DND-41 (cell line): ENCODE measurements around the gene RGS19.

Experiments
- ATAC-seq: fragments of 200-7000 bp; cut with Tn5 transposase; 3 replicates; pipeline ENCODE4 v1.9.1; 2021; ENCODE audit warnings: low read depth; ENCODE audit not compliant: insufficient read depth
- DNase-seq: peaks from one replicate; pipeline ENCODE4 v3.0.0-alpha.2; 2020
- H2AFZ ChIP-seq: 2 replicates; pipeline ENCODE4 v1.6.0; 2012; ENCODE audit warnings: low read depth, low read length
- H3K27ac ChIP-seq: 2 replicates; pipeline ENCODE4 v1.5.1; 2012; ENCODE audit warnings: low read length, inconsistent platforms
- H3K27me3 ChIP-seq: fragments of 200-600 bp; sonication (generic); 2 replicates; pipeline ENCODE4 v1.6.0; 2012; ENCODE audit warnings: low read length, mild to moderate bottlenecking, inconsistent platforms; ENCODE audit not compliant: insufficient read depth, poor library complexity
- H3K36me3 ChIP-seq: 2 replicates; pipeline ENCODE4 v1.5.1; 2012; ENCODE audit warnings: low read length, inconsistent platforms; ENCODE audit not compliant: insufficient read depth
- H3K4me1 ChIP-seq: 2 replicates; pipeline ENCODE4 v1.5.1; 2012; ENCODE audit warnings: mild to moderate bottlenecking, low read length; ENCODE audit not compliant: insufficient read depth
- H3K4me2 ChIP-seq: 2 replicates; pipeline ENCODE4 v1.6.0; 2012; ENCODE audit warnings: mild to moderate bottlenecking, moderate library complexity, low read length, inconsistent platforms; ENCODE audit not compliant: insufficient read depth
- H3K4me3 ChIP-seq, 2 experiments: fragments of 200-600 bp in 1 of 2; shearing (Covaris generic) in 1 of 2; 2 replicates each; pipeline ENCODE4 v1.5.1; 2012 to 2016; ENCODE audit warnings: inconsistent platforms in 2 of 2, low read length in 2 of 2, mild to moderate bottlenecking in 2 of 2, low read depth in 1 of 2, moderate library complexity in 1 of 2
- H3K79me2 ChIP-seq: 2 replicates; pipeline ENCODE4 v1.6.0; 2012; ENCODE audit warnings: low read length, inconsistent platforms; ENCODE audit not compliant: insufficient read depth
- H3K9ac ChIP-seq: 2 replicates; pipeline ENCODE4 v1.6.0; 2012; ENCODE audit warnings: low read depth, mild to moderate bottlenecking, inconsistent platforms, low read length, moderate library complexity
- H3K9me3 ChIP-seq: 2 replicates; pipeline ENCODE4 v1.5.1; 2012; ENCODE audit warnings: low read length, moderate library complexity, mild to moderate bottlenecking, inconsistent platforms; ENCODE audit not compliant: insufficient read depth, severe bottlenecking
- H4K20me1 ChIP-seq: 2 replicates; pipeline ENCODE4 v1.6.0; 2012; ENCODE audit warnings: low read length; ENCODE audit not compliant: insufficient read depth
- CTCF ChIP-seq: IDR thresholded peaks from 2 replicates; pipeline ENCODE4 v1.5.1; 2012; ENCODE audit warnings: borderline replicate concordance, low read length, moderate library complexity, mild to moderate bottlenecking; ENCODE audit not compliant: poor library complexity, severe bottlenecking; ENCODE audit errors: extremely low read depth
- EZH2 ChIP-seq: IDR thresholded peaks from 3 replicates; pipeline ENCODE4 v1.6.1; 2012; ENCODE audit warnings: borderline replicate concordance, low read depth, mild to moderate bottlenecking, moderate library complexity, low read length, inconsistent platforms; ENCODE audit not compliant: severe bottlenecking

RGS19 gene

GRCh38 chr20:64077876-64078551, 1.3 kb downstream of the RGS19 start:
- Histone ChIP-seq H3K4me1 (peaks cover 26% of the 10 kb centered on the region), H3K9me3 (no peaks in the 10 kb centered on the region), H2AFZ (no peak overlapping the region), H3K27me3 (peaks cover 3% of the 10 kb centered on the region), H3K4me3 (peak overlapping the region in 1 of 2 experiments; percentile 86; a peak in 2 of 4 replicates), H3K9ac (peak overlapping the region; percentile 76; the same call in 1 of the 2 replicates), H3K27ac (no peak overlapping the region; the same call in 1 of the 2 replicates), H3K79me2 (peaks cover 12% of the 10 kb centered on the region), H3K4me2 (peak overlapping the region; percentile 92), H3K36me3 (peaks cover 26% of the 10 kb centered on the region), H4K20me1 (peaks cover 31% of the 10 kb centered on the region)
- DNase-seq = peak; percentile 70
- TF ChIP-seq EZH2 = no peak
- TF ChIP-seq CTCF = no peak
- ATAC-seq = peak; percentile 32; the same call in 2 of the 3 replicates

- ATAC-seq = 0 out of 3 replicates have a peak, but pooled peaks have one; percentile 10
- H3K4me2 ChIP-seq = 0 out of 2 replicates have a peak overlapping the region, but pooled peaks have one; percentile 92
These were observed 1.8 kb downstream of the RGS19 start for GRCh38 chr20:64077541-64077875.

GRCh38 chr20:64077094-64077493, 2.2 kb downstream of the RGS19 start:
- H2AFZ ChIP-seq = no peak overlapping the region
- peaks cover 23% of the 10 kb centered on the region for H3K4me1 ChIP-seq
- no peaks in the 10 kb centered on the region for H3K9me3 ChIP-seq
- H3K27ac ChIP-seq = no peak overlapping the region
- peak overlapping the region; percentile 1; the same call in 1 of the 2 replicates for H3K9ac ChIP-seq
- ATAC-seq = no peak
- DNase-seq = peak; percentile 52
- no peak overlapping the region for H3K4me2 ChIP-seq
- peaks cover 27% of the 10 kb centered on the region for H4K20me1 ChIP-seq
- H3K27me3 ChIP-seq = no peaks in the 10 kb centered on the region
- TF ChIP-seq CTCF (no peak), EZH2 (no peak)
- peaks cover 12% of the 10 kb centered on the region for H3K79me2 ChIP-seq
- H3K36me3 ChIP-seq = peaks cover 35% of the 10 kb centered on the region
- no peak overlapping the region for H3K4me3 ChIP-seq

More at GRCh38 chr20:64077541-64077875, 1.8 kb downstream of the RGS19 start:
- Histone ChIP-seq H4K20me1 (peaks cover 28% of the 10 kb centered on the region), H3K27me3 (no peaks in the 10 kb centered on the region), H3K36me3 (peaks cover 31% of the 10 kb centered on the region), H2AFZ (no peak overlapping the region), H3K4me3 (no peak overlapping the region), H3K27ac (no peak overlapping the region), H3K4me1 (peaks cover 23% of the 10 kb centered on the region), H3K9ac (peak overlapping the region; percentile 1; the same call in 1 of the 2 replicates), H3K9me3 (no peaks in the 10 kb centered on the region), H3K79me2 (peaks cover 12% of the 10 kb centered on the region)
- DNase-seq = no peak
- TF ChIP-seq CTCF (no peak), EZH2 (no peak)
